Mesendoderm (in vitro differentiated cells): Measurements from ENCODE around the gene ALK.

Experiments
- DNase-seq: peaks from one replicate; pipeline ENCODE4 v3.0.0; 2013
- H2AK5ac ChIP-seq: 2 replicates; pipeline ENCODE4 v1.6.1; 2013; ENCODE audit warnings: low read length, inconsistent platforms
- H2BK120ac ChIP-seq: 2 replicates; pipeline ENCODE4 v1.6.1; 2013; ENCODE audit warnings: low read depth, mild to moderate bottlenecking, low read length, moderate library complexity, mixed read lengths
- H2BK15ac ChIP-seq: replicated peaks from 2 replicates; pipeline ENCODE4 v1.6.1; 2013; ENCODE audit warnings: low read depth, mild to moderate bottlenecking, moderate library complexity
- H2BK5ac ChIP-seq: 2 replicates; pipeline ENCODE4 v1.6.1; 2013; ENCODE audit warnings: low read length, inconsistent platforms
- H3K18ac ChIP-seq: 2 replicates; pipeline ENCODE4 v1.6.1; 2013; ENCODE audit warnings: mild to moderate bottlenecking, low read length, mixed read lengths
- H3K23ac ChIP-seq: one replicate; pipeline ENCODE4 v1.6.1; 2013; ENCODE audit warnings: low read length
- H3K27ac ChIP-seq: 2 replicates; pipeline ENCODE4 v1.5.1; 2013; ENCODE audit warnings: low read depth, mild to moderate bottlenecking, inconsistent platforms, low read length, moderate library complexity
- H3K27me3 ChIP-seq: 2 replicates; pipeline ENCODE4 v1.6.1; 2013; ENCODE audit warnings: low read length, control low read depth, mild to moderate bottlenecking, inconsistent platforms; ENCODE audit not compliant: insufficient read depth, poor library complexity
- H3K36me3 ChIP-seq: 2 replicates; pipeline ENCODE4 v1.6.1; 2013; ENCODE audit warnings: low read length, inconsistent platforms; ENCODE audit not compliant: control insufficient read depth, insufficient read depth
- H3K4ac ChIP-seq: one replicate; pipeline ENCODE4 v1.6.1; 2013; ENCODE audit warnings: low read depth, mild to moderate bottlenecking, low read length, moderate library complexity
- H3K4me1 ChIP-seq: 2 replicates; pipeline ENCODE4 v1.6.1; 2013; ENCODE audit warnings: low read depth, low read length, inconsistent platforms; ENCODE audit not compliant: control insufficient read depth
- H3K4me2 ChIP-seq: 2 replicates; pipeline ENCODE4 v1.6.1; 2013; ENCODE audit warnings: low read length
- H3K4me3 ChIP-seq: 2 replicates; pipeline ENCODE4 v1.5.1; 2013; ENCODE audit warnings: mild to moderate bottlenecking, low read length
- H3K56ac ChIP-seq: one replicate; pipeline ENCODE4 v1.6.1; 2013; ENCODE audit warnings: low read length
- H3K79me1 ChIP-seq: 2 replicates; pipeline ENCODE4 v1.6.1; 2013; ENCODE audit warnings: low read length, inconsistent platforms
- H3K79me2 ChIP-seq: 2 replicates; pipeline ENCODE4 v1.6.1; 2013; ENCODE audit warnings: mild to moderate bottlenecking, low read length; ENCODE audit not compliant: control insufficient read depth, insufficient read depth
- H3K9ac ChIP-seq: 2 replicates; pipeline ENCODE4 v1.6.1; 2013; ENCODE audit warnings: low read length, inconsistent platforms
- H4K5ac ChIP-seq: one replicate; pipeline ENCODE4 v1.6.1; 2013; ENCODE audit warnings: low read length
- H4K8ac ChIP-seq: one replicate; pipeline ENCODE4 v1.6.1; 2013; ENCODE audit warnings: low read depth, mild to moderate bottlenecking, control low read depth, low read length, moderate library complexity
- WGBS: extraction: QIAGEN DNeasy Blood & Tissue Kit; methylation state at CpG from one replicate; pipeline ENCODE4 v1.1.7; 2013; ENCODE audit warnings: low lambda C conversion rate, missing lambda C conversion rate; ENCODE audit not compliant: insufficient coverage; ENCODE audit errors: extremely low coverage; 5-methylcytosine and 5-hydroxymethylcytosine counted together

Gene ALK

DNA sequence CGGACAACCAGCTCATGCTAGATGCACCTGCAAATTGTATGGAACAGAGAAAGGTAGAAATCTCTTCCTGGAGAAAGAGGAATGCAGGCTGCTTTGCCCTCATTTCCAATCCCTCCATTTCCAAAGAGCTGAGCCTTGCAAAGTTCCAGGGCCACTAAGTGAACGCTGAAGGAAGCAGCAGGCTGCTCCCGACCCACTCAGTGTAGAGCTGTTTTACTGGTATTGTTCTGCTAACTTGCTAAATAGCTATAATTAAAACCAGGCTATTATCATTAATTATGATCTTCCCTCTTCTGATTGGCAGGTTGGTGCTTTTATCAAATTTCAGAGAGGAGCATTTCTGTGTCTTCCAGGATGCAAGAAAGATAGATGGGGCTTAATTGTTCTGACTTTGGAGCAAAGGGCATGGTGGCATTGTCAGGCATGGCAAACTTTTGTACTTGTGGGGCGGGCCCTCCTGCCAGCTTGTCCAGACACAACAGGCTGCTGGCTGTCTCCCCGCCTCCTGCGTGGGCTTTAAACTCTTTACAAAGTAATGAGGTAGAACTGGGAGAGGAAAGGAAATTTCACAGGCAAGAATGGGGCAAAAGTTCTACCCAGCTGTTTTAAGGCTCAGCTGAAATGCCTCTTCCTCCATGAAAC lies 40.2 kb downstream of the ALK start:
- no CpG with 5 or more reads among the region's 6 CpGs for WGBS
- no peak overlapping the region for H2BK5ac ChIP-seq
- no peaks in the 10 kb centered on the region for H3K79me2 ChIP-seq

GRCh38 chr2:29880084-29880483 lies 41.3 kb downstream of the ALK start:
- H3K9ac ChIP-seq, result no peak overlapping the region
- no peak overlapping the region for H2BK15ac ChIP-seq
- no peak overlapping the region for H3K4me2 ChIP-seq
- no peaks in the 10 kb centered on the region for H3K79me1 ChIP-seq
- no peaks in the 10 kb centered on the region for H3K4me1 ChIP-seq
- H3K27ac ChIP-seq, result no peak overlapping the region
- no peak overlapping the region for H3K4ac ChIP-seq
- H2BK5ac ChIP-seq, result no peak overlapping the region
- no peak overlapping the region for H3K18ac ChIP-seq
- no peak overlapping the region for H3K23ac ChIP-seq
- H3K4me3 ChIP-seq, result no peak overlapping the region
- WGBS, result no CpG with 5 or more reads among the region's 1 CpG
- H4K5ac ChIP-seq, result no peak overlapping the region
- H2BK120ac ChIP-seq, result no peak overlapping the region
- DNase-seq, result no peak
- H3K79me2 ChIP-seq, result no peaks in the 10 kb centered on the region
- no peak overlapping the region for H2AK5ac ChIP-seq
- no peaks in the 10 kb centered on the region for H3K36me3 ChIP-seq
- H3K56ac ChIP-seq, result no peak overlapping the region
- no peaks in the 10 kb centered on the region for H3K27me3 ChIP-seq
- H4K8ac ChIP-seq, result no peak overlapping the region

More for the DNA sequence above, 40.2 kb downstream of the ALK start:
- H3K36me3 ChIP-seq, result no peaks in the 10 kb centered on the region
- no peaks in the 10 kb centered on the region for H3K27me3 ChIP-seq
- no peak overlapping the region for H2BK15ac ChIP-seq
- no peak overlapping the region for H3K27ac ChIP-seq
- no peak overlapping the region for H2BK120ac ChIP-seq
- H3K18ac ChIP-seq, result no peak overlapping the region
- no peak overlapping the region for H3K56ac ChIP-seq
- H4K8ac ChIP-seq, result no peak overlapping the region
- no peak overlapping the region for H3K4me2 ChIP-seq
- DNase-seq, result no peak
- H3K79me1 ChIP-seq, result no peaks in the 10 kb centered on the region
- H3K23ac ChIP-seq, result no peak overlapping the region
- no peak overlapping the region for H3K4me3 ChIP-seq
- no peaks in the 10 kb centered on the region for H3K4me1 ChIP-seq
- H2AK5ac ChIP-seq, result no peak overlapping the region
- H3K4ac ChIP-seq, result no peak overlapping the region
- H4K5ac ChIP-seq, result no peak overlapping the region
- no peak overlapping the region for H3K9ac ChIP-seq

DNA sequence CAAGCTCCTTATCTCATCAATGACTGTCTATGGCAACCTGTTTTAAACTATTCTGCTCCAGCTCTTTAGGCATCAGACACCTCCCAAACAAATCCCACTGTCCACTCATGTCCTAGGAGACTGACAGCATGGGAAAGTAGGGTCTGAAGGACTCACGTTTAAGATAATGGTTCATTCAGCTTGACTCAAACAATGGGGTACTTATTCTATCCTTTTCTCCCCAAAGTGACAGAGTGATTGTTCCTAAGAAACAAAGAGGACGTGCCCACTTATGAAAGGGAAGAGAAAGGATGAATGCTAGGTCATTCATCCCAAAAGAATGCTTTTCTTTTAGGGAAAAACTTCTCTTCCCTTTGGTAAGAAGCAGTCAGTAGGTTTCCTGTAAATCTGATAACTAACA lies 41.9 kb downstream of the ALK start:
- no peak for DNase-seq
- no peak overlapping the region for H3K27ac ChIP-seq
- no peak overlapping the region for H3K4me2 ChIP-seq
- no peak overlapping the region for H2BK15ac ChIP-seq
- H3K4me1 ChIP-seq, result no peaks in the 10 kb centered on the region
- no peaks in the 10 kb centered on the region for H3K27me3 ChIP-seq
- H3K23ac ChIP-seq, result no peak overlapping the region
- H2AK5ac ChIP-seq, result no peak overlapping the region
- no peak overlapping the region for H2BK5ac ChIP-seq
- H3K79me1 ChIP-seq, result no peaks in the 10 kb centered on the region
- H3K18ac ChIP-seq, result no peak overlapping the region
- no peak overlapping the region for H4K5ac ChIP-seq
- H3K4me3 ChIP-seq, result no peak overlapping the region
- H4K8ac ChIP-seq, result no peak overlapping the region
- WGBS, result no CpG with 5 or more reads among the region's 2 CpGs
- H3K36me3 ChIP-seq, result no peaks in the 10 kb centered on the region
- no peaks in the 10 kb centered on the region for H3K79me2 ChIP-seq
- H2BK120ac ChIP-seq, result no peak overlapping the region
- H3K4ac ChIP-seq, result no peak overlapping the region
- no peak overlapping the region for H3K56ac ChIP-seq
- H3K9ac ChIP-seq, result no peak overlapping the region

DNA sequence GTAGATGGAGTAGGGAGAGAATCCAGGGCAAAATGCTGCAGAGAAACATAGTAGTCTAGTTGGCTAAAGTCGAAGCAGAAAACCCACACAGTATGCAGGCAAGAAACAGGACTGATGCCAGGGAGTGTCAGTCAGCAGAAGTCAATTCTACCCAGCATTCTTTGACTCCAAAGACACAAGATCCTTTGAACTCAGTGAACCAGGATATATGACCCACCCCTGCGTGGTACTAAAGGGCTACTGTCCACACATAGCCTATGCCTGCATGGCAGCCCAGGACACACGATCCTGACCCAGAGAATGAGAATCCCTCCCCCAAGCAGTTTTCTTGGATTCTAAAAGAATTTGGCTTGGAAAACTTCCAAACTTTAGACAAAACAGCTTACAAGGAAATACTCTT lies 42.5 kb downstream of the ALK start:
- Histone ChIP-seq H2BK5ac (no peak overlapping the region), H3K4me2 (no peak overlapping the region), H2BK15ac (no peak overlapping the region), H2BK120ac (no peak overlapping the region), H3K27me3 (no peaks in the 10 kb centered on the region), H3K9ac (no peak overlapping the region), H3K36me3 (no peaks in the 10 kb centered on the region), H3K56ac (no peak overlapping the region), H3K27ac (no peak overlapping the region), H2AK5ac (no peak overlapping the region), H3K18ac (no peak overlapping the region), H3K4ac (no peak overlapping the region), H3K79me2 (no peaks in the 10 kb centered on the region), H3K79me1 (no peaks in the 10 kb centered on the region), H3K4me1 (no peaks in the 10 kb centered on the region), H3K4me3 (no peak overlapping the region), H4K5ac (no peak overlapping the region), H4K8ac (no peak overlapping the region), H3K23ac (no peak overlapping the region)
- DNase-seq, result no peak
- WGBS, result no CpG with 5 or more reads among the region's 3 CpGs

GRCh38 chr2:29876374-29876773 lies 45.0 kb downstream of the ALK start:
- Histone ChIP-seq H3K9ac (no peak overlapping the region), H3K27ac (no peak overlapping the region), H3K36me3 (no peaks in the 10 kb centered on the region), H3K56ac (no peak overlapping the region), H3K4me1 (no peaks in the 10 kb centered on the region), H2BK15ac (no peak overlapping the region), H3K79me2 (no peaks in the 10 kb centered on the region), H2BK5ac (no peak overlapping the region), H2BK120ac (no peak overlapping the region), H3K79me1 (no peaks in the 10 kb centered on the region), H3K27me3 (no peaks in the 10 kb centered on the region), H3K4me3 (no peak overlapping the region), H3K4me2 (no peak overlapping the region), H4K5ac (no peak overlapping the region), H2AK5ac (no peak overlapping the region), H3K4ac (no peak overlapping the region), H3K18ac (no peak overlapping the region), H3K23ac (no peak overlapping the region), H4K8ac (no peak overlapping the region)
- WGBS, result no CpG with 5 or more reads among the region's 4 CpGs
- no peak for DNase-seq

- no peak overlapping the region for H2AK5ac ChIP-seq
- H3K23ac ChIP-seq, result no peak overlapping the region
- no peak overlapping the region for H3K27ac ChIP-seq
- H3K4me2 ChIP-seq, result no peak overlapping the region
- H3K79me2 ChIP-seq, result no peaks in the 10 kb centered on the region
- H3K79me1 ChIP-seq, result no peaks in the 10 kb centered on the region
- H3K4ac ChIP-seq, result no peak overlapping the region
- H3K56ac ChIP-seq, result no peak overlapping the region
- no peaks in the 10 kb centered on the region for H3K4me1 ChIP-seq
- H3K18ac ChIP-seq, result no peak overlapping the region
- H2BK120ac ChIP-seq, result no peak overlapping the region
- no peak overlapping the region for H3K4me3 ChIP-seq
- H3K27me3 ChIP-seq, result no peaks in the 10 kb centered on the region
- no peak overlapping the region for H2BK5ac ChIP-seq
- H2BK15ac ChIP-seq, result no peak overlapping the region
- H4K8ac ChIP-seq, result no peak overlapping the region
- WGBS, result no CpG with 5 or more reads among the region's 2 CpGs
- no peak overlapping the region for H4K5ac ChIP-seq
- no peak overlapping the region for H3K9ac ChIP-seq
- H3K36me3 ChIP-seq, result no peaks in the 10 kb centered on the region
- no peak for DNase-seq
Measured at GRCh38 chr2:29874745-29875144, 46.6 kb downstream of the ALK start.
